Measurements from ENCODE around the gene PSME3IP1. TPM values are rescaled to one million over a fixed set of nuclear protein-coding genes. Genes with fewer than 3 reads are reported as not detected.
A peak's percentile ranks its signal among the peaks of the same experiment; 100 is the strongest.

PSME3IP1 gene
- total RNA-seq, 1 experiment from 2014 or later: 45.6 TPM

GRCh38 chr16:57192720-57193486 lies 7.1 kb upstream of the PSME3IP1 start:
- Histone ChIP-seq H3K4me3 (ENCODE audit: low read length) (no peak overlapping the region), H3K79me2 (ENCODE audit: low read length) (peaks cover 89% of the 10 kb centered on the region), H3K27ac (ENCODE audit: low read length) (peak overlapping the region; percentile 87), H3K36me3 (ENCODE audit: low read depth, low read length) (no peaks in the 10 kb centered on the region), H3K4me1 (ENCODE audit: insufficient read depth, low read length) (peaks cover 58% of the 10 kb centered on the region), H3K4me2 (ENCODE audit: low read length) (peak overlapping the region; percentile 64), H3K9me3 (ENCODE audit: low read length) (no peaks in the 10 kb centered on the region), H2AFZ (ENCODE audit: low read length) (no peak overlapping the region), H3K27me3 (ENCODE audit: low read length) (no peaks in the 10 kb centered on the region), H3F3A (ENCODE audit: low read length, unreplicated experiment) (no peaks in the 10 kb centered on the region), H4K20me1 (ENCODE audit: low read length) (no peaks in the 10 kb centered on the region), H3K9ac (ENCODE audit: low read length) (peak overlapping the region; percentile 17; the same call in 1 of the 2 replicates), H3K9me2 (replicated peaks; ENCODE audit: low read length) (no peaks in the 10 kb centered on the region)
- no peak for TF ChIP-seq EZH2 (IDR thresholded peaks at IDR 0.05; ENCODE audit: low read length, unreplicated experiment)
- no peak for TF ChIP-seq CTCF (conservative IDR thresholded peaks at IDR 0.05; ENCODE audit: low read depth, low read length)
- TF ChIP-seq EZH2phosphoT487 (IDR thresholded peaks at IDR 0.05; ENCODE audit: borderline replicate concordance, low read length): no peak
- BruUV-seq (replicated peaks): no TSS peak
- CTCF ChIA-PET: interaction anchor here (0.6 kb wide), 1 partner anchor 101 kb away, joined by 6 read pairs; the partner anchor contains the start of gene CPNE2
- intact Hi-C loops (cut with micrococcal nuclease): loop anchor here (5.0 kb wide), 2 partner anchors 54 to 109 kb away; partner anchors contain the start of gene ARL2BP
- POLR2A ChIA-PET (ENCODE audit: unreplicated experiment): no interaction called here
- no peak for ATAC-seq
- no peak for DNase-seq

GRCh38 chr16:57192146-57192545 lies 6.3 kb upstream of the PSME3IP1 start:
- peak overlapping the region; percentile 64 for H3K4me2 ChIP-seq (ENCODE audit: low read length)
- H3K9me2 ChIP-seq (replicated peaks; ENCODE audit: low read length): no peaks in the 10 kb centered on the region
- POLR2A ChIA-PET (ENCODE audit: unreplicated experiment): no interaction called here

More at GRCh38 chr16:57192146-57192545, 6.3 kb upstream of the PSME3IP1 start:
- H3K4me1 ChIP-seq (ENCODE audit: insufficient read depth, low read length): peaks cover 63% of the 10 kb centered on the region
- H3K36me3 ChIP-seq (ENCODE audit: low read depth, low read length): no peaks in the 10 kb centered on the region
- intact Hi-C loops (cut with micrococcal nuclease): loop anchor here (5.0 kb wide), 2 partner anchors 55 to 110 kb away; partner anchors contain the start of gene ARL2BP
- CTCF ChIA-PET: interaction anchor here (0.6 kb wide), 1 partner anchor 100 kb away, joined by 6 read pairs; the partner anchor contains the start of gene CPNE2
- H4K20me1 ChIP-seq (ENCODE audit: low read length): no peaks in the 10 kb centered on the region
- peaks cover 89% of the 10 kb centered on the region for H3K79me2 ChIP-seq (ENCODE audit: low read length)
- ATAC-seq (no peak), DNase-seq (no peak)
- no TSS peak for BruUV-seq (replicated peaks)
- H3K4me3 ChIP-seq (ENCODE audit: low read length): no peak overlapping the region
- no peaks in the 10 kb centered on the region for H3F3A ChIP-seq (ENCODE audit: low read length, unreplicated experiment)
- H3K27me3 ChIP-seq (ENCODE audit: low read length): no peaks in the 10 kb centered on the region
- peak overlapping the region; percentile 87 for H3K27ac ChIP-seq (ENCODE audit: low read length)
- TF ChIP-seq CTCF (conservative IDR thresholded peaks at IDR 0.05; ENCODE audit: low read depth, low read length) (no peak), EZH2phosphoT487 (IDR thresholded peaks at IDR 0.05; ENCODE audit: borderline replicate concordance, low read length) (no peak), EZH2 (IDR thresholded peaks at IDR 0.05; ENCODE audit: low read length, unreplicated experiment) (no peak)
- H3K9me3 ChIP-seq (ENCODE audit: low read length): no peaks in the 10 kb centered on the region
- H2AFZ ChIP-seq (ENCODE audit: low read length): no peak overlapping the region
- H3K9ac ChIP-seq (ENCODE audit: low read length): no peak overlapping the region

Measured in PC-3 (cell line).